Fibroblast of lung (primary cell): ENCODE results near the gene NRG2.

Experiments used
- EZH2 ChIP-seq: IDR thresholded peaks from 2 replicates; pipeline ENCODE4 v1.5.1; 2012; ENCODE audit warnings: low read length, control low read depth, mild to moderate bottlenecking; ENCODE audit errors: missing control alignments
- TF ChIP-seq, protein P1 (sequence below), 2 donors: IDR thresholded peaks in 1 of 2; conservative IDR thresholded peaks in 1 of 2; 1 replicate in 1 of 2; 2 replicates in 1 of 2; pipeline ENCODE4 v1.5.1; 2011 to 2012; ENCODE audit warnings: low read length in 2 of 2, control low read depth in 1 of 2, inconsistent platforms in 1 of 2, low read depth in 1 of 2, mild to moderate bottlenecking in 1 of 2

DNA sequence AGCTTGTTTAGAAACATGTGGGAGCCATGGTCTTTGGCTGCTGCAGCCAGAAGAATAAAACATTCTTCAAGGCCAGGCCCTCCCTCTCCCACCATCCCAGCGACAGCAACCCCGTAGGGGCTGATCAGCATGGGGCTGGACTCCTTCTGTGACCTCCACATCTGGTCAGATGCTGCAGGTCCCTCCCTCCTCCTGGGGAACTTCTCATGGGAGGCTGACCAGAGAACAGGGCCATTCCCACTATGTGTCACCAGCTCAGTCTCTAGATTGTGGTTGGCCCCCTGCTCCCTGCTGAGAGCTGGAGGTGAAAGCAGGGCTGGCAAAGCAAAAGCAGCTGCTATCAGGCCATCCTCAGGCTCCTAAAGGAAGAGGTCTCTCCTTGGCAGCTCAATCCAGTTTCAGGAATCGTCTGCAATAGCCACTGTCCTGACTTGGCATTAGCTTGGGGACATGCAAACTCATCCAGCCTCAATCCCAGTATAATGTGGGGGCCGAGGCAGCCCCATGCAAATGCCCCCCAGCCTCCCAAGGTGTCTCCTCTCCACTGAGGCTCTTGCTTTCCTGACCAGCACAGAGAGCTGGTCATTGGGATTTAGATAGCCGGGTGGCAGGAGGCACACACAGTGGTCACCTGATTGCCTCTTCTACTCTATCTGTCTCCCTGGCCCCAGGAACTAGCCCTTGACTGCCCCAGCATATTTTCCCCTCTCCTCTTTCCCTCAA is 81.5 kb downstream of the NRG2 start:
- TF ChIP-seq, protein P1, sequence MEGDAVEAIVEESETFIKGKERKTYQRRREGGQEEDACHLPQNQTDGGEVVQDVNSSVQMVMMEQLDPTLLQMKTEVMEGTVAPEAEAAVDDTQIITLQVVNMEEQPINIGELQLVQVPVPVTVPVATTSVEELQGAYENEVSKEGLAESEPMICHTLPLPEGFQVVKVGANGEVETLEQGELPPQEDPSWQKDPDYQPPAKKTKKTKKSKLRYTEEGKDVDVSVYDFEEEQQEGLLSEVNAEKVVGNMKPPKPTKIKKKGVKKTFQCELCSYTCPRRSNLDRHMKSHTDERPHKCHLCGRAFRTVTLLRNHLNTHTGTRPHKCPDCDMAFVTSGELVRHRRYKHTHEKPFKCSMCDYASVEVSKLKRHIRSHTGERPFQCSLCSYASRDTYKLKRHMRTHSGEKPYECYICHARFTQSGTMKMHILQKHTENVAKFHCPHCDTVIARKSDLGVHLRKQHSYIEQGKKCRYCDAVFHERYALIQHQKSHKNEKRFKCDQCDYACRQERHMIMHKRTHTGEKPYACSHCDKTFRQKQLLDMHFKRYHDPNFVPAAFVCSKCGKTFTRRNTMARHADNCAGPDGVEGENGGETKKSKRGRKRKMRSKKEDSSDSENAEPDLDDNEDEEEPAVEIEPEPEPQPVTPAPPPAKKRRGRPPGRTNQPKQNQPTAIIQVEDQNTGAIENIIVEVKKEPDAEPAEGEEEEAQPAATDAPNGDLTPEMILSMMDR (conservative IDR thresholded peaks at IDR 0.05 in 1 of 2, IDR thresholded peaks at IDR 0.05 in 1 of 2; ENCODE audit: low read depth in 1 of 2, low read length in 2 of 2) = no peak
- no peak for TF ChIP-seq EZH2
